Lung (tissue), 12 donors: ENCODE measurements around the gene MYL6B. TPM values are rescaled to one million over a fixed set of nuclear protein-coding genes. Genes with fewer than 3 reads are reported as not detected.

Source experiments
- ATAC-seq: fragments of 200-7000 bp; cut with Tn5 transposase; one replicate; pipeline ENCODE4 v1.9.1; 2020; ENCODE audit warnings: moderate number of reproducible peaks; ENCODE audit not compliant: insufficient read depth, low FRiP score
- DNase-seq, 3 donors: peaks; one replicate each; pipeline ENCODE4 v3.0.0-alpha.2; 2013 to 2017
- H3K27ac ChIP-seq, 2 donors: one replicate each; pipeline ENCODE4 v1.5.1; 2013; ENCODE audit warnings: mild to moderate bottlenecking in 2 of 2, moderate library complexity in 2 of 2, control low read depth in 1 of 2, inconsistent platforms in 1 of 2, low read depth in 1 of 2, low read length in 1 of 2
- H3K27me3 ChIP-seq, 3 donors: one replicate each; pipeline ENCODE4 v1.5.1; 2013; ENCODE audit warnings: low read length in 2 of 3; ENCODE audit not compliant: control insufficient read depth in 3 of 3, insufficient read depth in 3 of 3
- H3K36me3 ChIP-seq, 4 donors: one replicate each; pipeline ENCODE4 v1.5.1; 2013; ENCODE audit warnings: low read length in 4 of 4, mild to moderate bottlenecking in 1 of 4, moderate library complexity in 1 of 4; ENCODE audit not compliant: control insufficient read depth in 4 of 4, insufficient read depth in 4 of 4
- H3K4me1 ChIP-seq, 5 donors: one replicate each; pipeline ENCODE4 v1.5.1; 2013; ENCODE audit warnings: low read length in 5 of 5, mild to moderate bottlenecking in 2 of 5, moderate library complexity in 1 of 5; ENCODE audit not compliant: control insufficient read depth in 5 of 5, insufficient read depth in 5 of 5
- H3K4me3 ChIP-seq: one replicate; pipeline ENCODE4 v1.5.1; 2013; ENCODE audit warnings: mild to moderate bottlenecking, control low read depth, moderate library complexity
- H3K9ac ChIP-seq, 2 donors: one replicate each; pipeline ENCODE4 v1.5.1; 2013; ENCODE audit warnings: low read length in 2 of 2, control low read depth in 1 of 2; ENCODE audit not compliant: insufficient read depth in 1 of 2
- H3K9me3 ChIP-seq, 4 donors: one replicate each; pipeline ENCODE4 v1.5.1; 2013; ENCODE audit warnings: low read length in 3 of 4, mild to moderate bottlenecking in 1 of 4, moderate library complexity in 1 of 4; ENCODE audit not compliant: control insufficient read depth in 4 of 4, insufficient read depth in 3 of 4
- WGBS, 2 donors: extraction: QIAGEN DNeasy Blood & Tissue Kit; methylation state at CpG; one replicate each; pipeline ENCODE4 v1.1.7; 2013; 5-methylcytosine and 5-hydroxymethylcytosine counted together
- polyA plus RNA-seq, 2 donors: library from polyadenylated mRNA; stranded (reverse); fragments of 200-250 nt; gene quantifications; one replicate each; pipeline ENCODE4 v1.2.1, GENCODE V29; 2013
- total RNA-seq, 2 donors: library from RNA; depleted of rRNA in 1 of 2; stranded (reverse); fragments of >200 nt in 1 of 2; gene quantifications; one replicate each; pipeline ENCODE4 v1.2.1, GENCODE V29; 2014 to 2021
- TF ChIP-seq, protein P1 (sequence below): IDR thresholded peaks from 2 replicates; pipeline ENCODE4 v1.5.1; 2012; ENCODE audit warnings: mild to moderate bottlenecking; ENCODE audit errors: control extremely low read depth, extremely low read depth
- donor health status: control.
- donor health status: control.
- donor health status: Bipolar disorder and iron deficiency.
- donor health status: healthy.
- donor health status: DM: yes; HTN: yes; CAD: no.

The MYL6B gene
- total and polyA plus RNA-seq, 4 donors: 20.7 to 46.1 (median 39.7) TPM

DNA sequence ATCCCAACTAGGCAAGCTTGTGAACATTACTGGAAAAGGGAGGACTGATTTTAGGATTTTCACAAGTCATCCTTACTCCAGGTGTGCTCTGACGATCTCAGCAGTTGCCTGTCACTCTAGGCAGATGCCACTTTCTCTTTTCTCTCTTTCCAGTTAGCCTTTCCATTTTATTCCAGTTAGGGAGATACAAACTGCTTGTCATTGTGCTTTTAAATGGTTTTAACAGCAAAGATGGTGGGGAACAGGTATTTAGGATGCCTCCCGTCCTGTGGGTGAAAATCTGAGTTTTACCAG is 46.8 kb upstream of the MYL6B start:
- H3K27ac ChIP-seq: peak overlapping the region in 1 of 2 donors; percentile 90
- 27 to 35% methylated on average over 2 of the region's 2 CpGs for WGBS, 2 donors
- peaks cover 13 to 36% (median 21%) of the 10 kb centered on the region in 4 donors for H3K36me3 ChIP-seq

DNA sequence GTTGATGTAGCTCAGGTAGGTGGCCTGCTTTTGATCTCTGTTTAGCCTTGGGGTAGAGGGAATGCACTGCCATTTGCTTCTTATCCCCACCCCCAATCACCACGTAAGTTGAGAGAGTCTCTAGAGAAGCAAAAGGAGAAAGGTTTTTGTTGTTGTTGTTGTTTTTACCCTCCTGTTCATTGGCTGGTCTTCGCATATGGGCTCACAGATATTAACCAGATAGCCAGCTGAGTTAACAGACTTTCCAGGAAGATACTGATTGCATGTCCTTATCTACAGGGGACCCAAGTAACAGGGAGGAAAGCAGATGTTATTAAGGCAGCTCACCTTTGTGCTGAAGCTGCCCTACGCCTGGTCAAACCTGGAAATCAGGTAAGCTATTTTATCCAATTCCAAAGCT is 45.1 kb upstream of the MYL6B start:
- H3K9ac ChIP-seq: peak overlapping the region in 1 of 2 donors; percentile 32
- peaks cover 0 to 2% (median 0%) of the 10 kb centered on the region in 4 donors for H3K9me3 ChIP-seq
- H3K27ac ChIP-seq: no peak overlapping the region
- 97 to 98% methylated on average over 3 of the region's 3 CpGs for WGBS, 2 donors
- DNase-seq (no peak), ATAC-seq (no peak)
- peaks cover 23 to 49% (median 32%) of the 10 kb centered on the region in 4 donors for H3K36me3 ChIP-seq
- H3K27me3 ChIP-seq: no peaks in the 10 kb centered on the region
- H3K4me3 ChIP-seq: no peak overlapping the region
- TF ChIP-seq, protein P1, sequence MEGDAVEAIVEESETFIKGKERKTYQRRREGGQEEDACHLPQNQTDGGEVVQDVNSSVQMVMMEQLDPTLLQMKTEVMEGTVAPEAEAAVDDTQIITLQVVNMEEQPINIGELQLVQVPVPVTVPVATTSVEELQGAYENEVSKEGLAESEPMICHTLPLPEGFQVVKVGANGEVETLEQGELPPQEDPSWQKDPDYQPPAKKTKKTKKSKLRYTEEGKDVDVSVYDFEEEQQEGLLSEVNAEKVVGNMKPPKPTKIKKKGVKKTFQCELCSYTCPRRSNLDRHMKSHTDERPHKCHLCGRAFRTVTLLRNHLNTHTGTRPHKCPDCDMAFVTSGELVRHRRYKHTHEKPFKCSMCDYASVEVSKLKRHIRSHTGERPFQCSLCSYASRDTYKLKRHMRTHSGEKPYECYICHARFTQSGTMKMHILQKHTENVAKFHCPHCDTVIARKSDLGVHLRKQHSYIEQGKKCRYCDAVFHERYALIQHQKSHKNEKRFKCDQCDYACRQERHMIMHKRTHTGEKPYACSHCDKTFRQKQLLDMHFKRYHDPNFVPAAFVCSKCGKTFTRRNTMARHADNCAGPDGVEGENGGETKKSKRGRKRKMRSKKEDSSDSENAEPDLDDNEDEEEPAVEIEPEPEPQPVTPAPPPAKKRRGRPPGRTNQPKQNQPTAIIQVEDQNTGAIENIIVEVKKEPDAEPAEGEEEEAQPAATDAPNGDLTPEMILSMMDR: no peak
- peaks cover 0 to 18% (median 3%) of the 10 kb centered on the region in 5 donors for H3K4me1 ChIP-seq

More for the DNA sequence above, 46.8 kb upstream of the MYL6B start:
- Histone ChIP-seq H3K4me1 (peaks cover 0 to 18% (median 3%) of the 10 kb centered on the region in 5 donors), H3K4me3 (peak overlapping the region; percentile 72), H3K9ac (peak overlapping the region; percentile 80 to 89), H3K9me3 (peaks cover 0 to under 1% (median 0%) of the 10 kb centered on the region in 4 donors), H3K27me3 (no peaks in the 10 kb centered on the region)
- no peak for ATAC-seq
- TF ChIP-seq, protein P1: no peak
- no peak for DNase-seq

DNA sequence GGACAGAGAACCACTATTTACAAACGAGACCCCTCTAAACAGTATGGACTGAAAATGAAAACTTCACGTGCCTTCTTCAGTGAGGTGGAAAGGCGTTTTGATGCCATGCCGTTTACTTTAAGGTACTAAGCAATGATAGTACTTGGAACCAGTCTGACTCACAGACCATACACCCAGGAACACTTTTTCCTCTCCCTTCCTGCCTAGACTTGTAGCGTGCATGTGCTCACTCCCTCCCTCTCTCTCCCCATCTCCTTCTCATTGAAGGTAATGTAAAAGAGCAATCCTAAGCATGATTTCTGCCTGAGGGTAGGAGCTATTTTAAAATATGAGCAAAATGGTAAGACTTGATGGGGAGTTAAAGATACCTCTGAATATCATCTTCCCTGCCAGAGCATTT is 41.8 kb upstream of the MYL6B start:
- 92 to 95% methylated on average over 5 of the region's 5 CpGs for WGBS, 2 donors
- peaks cover 0 to 8% (median 0%) of the 10 kb centered on the region in 5 donors for H3K4me1 ChIP-seq
- H3K9ac ChIP-seq: no peak overlapping the region
- H3K27me3 ChIP-seq: no peaks in the 10 kb centered on the region
- peaks cover 0 to 2% (median 0%) of the 10 kb centered on the region in 4 donors for H3K9me3 ChIP-seq
- TF ChIP-seq, protein P1: no peak
- ATAC-seq: no peak
- H3K4me3 ChIP-seq: no peak overlapping the region
- H3K36me3 ChIP-seq: peaks cover 27 to 57% (median 34%) of the 10 kb centered on the region in 4 donors
- DNase-seq: no peak
- no peak overlapping the region for H3K27ac ChIP-seq

DNA sequence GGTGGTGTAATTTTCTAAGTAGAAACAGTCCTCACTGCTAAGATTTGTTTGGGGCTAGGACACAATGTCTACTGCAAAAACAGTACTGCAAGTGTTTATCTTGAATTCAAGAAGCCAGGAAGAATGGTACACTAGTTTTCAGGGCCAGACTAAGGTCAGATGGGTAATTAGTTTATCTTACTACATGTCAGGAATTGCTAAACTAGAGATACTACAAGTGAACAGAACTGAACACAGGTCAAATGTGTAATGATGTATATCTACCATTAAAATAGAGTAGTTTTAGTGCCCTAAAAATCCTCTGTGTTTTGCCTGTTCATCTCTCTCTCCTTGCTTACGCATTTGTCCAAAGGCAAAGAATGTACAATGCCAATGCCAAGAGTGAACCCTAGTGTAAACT is 38.3 kb upstream of the MYL6B start:
- Histone ChIP-seq H3K4me3 (no peak overlapping the region), H3K36me3 (peaks cover 20 to 32% (median 27%) of the 10 kb centered on the region in 4 donors), H3K4me1 (peaks cover 0 to 11% (median 3%) of the 10 kb centered on the region in 5 donors), H3K9me3 (peaks cover 0 to 2% (median 0%) of the 10 kb centered on the region in 4 donors), H3K27ac (no peak overlapping the region), H3K27me3 (no peaks in the 10 kb centered on the region), H3K9ac (no peak overlapping the region)
- TF ChIP-seq, protein P1: no peak
- 93 to 97% methylated on average over 1 of the region's 1 CpG for WGBS, 2 donors
- no peak for ATAC-seq
- no peak for DNase-seq
